ENCODE results near the gene RUVBL2. TPM values are rescaled to one million over a fixed set of nuclear protein-coding genes. Genes with fewer than 3 reads are reported as not detected.

Gene RUVBL2
- total RNA-seq, 1 experiment from 2014 or later, result 270 TPM

GRCh38 chr19:48954595-48955307 lies 38.9 kb upstream of the RUVBL2 start, which contains the start of gene BAX:
BAX (plus strand) TSS chr19:48954875; CDS start chr19:48954929, 54 bp downstream.
- RAD21 ChIA-PET (ENCODE audit: low non-redundant PET in 1 of 2, low total read pairs in 2 of 2, uncharacterized antibody in 2 of 2, unreplicated experiment in 2 of 2), result no interaction called here
- H3K36me3 ChIP-seq (ENCODE audit: control insufficient read depth in 1 of 2, insufficient read depth in 2 of 2, low read length in 2 of 2), result peaks cover 0 to 4% of the 10 kb centered on the region in 2 experiments; a peak in 1 of 4 replicates

More at GRCh38 chr19:48954595-48955307, 38.9 kb upstream of the RUVBL2 start, which contains the start of gene BAX:
- DNase-seq (ENCODE audit: low read depth, low spot score), result peak; percentile 95
- no peaks in the 10 kb centered on the region for H4K20me1 ChIP-seq (ENCODE audit: insufficient read depth)
- CTCF ChIA-PET, result interaction anchor here (1.2 kb wide), 1 partner anchor 16 kb away, joined by 5 read pairs; no protein-coding TSS in a partner anchor
- intact Hi-C loops (cut with micrococcal nuclease), result no loop called here
- TF ChIP-seq TCF7L2 (IDR thresholded peaks at IDR 0.05; ENCODE audit: borderline replicate concordance, extremely low read depth, insufficient read depth, insufficient read length) (no peak), POLR2A (IDR thresholded peaks at IDR 0.05; ENCODE audit: borderline replicate concordance, extremely low read depth, insufficient read depth, insufficient read length) (peak; percentile 72), SP1 (IDR thresholded peaks at IDR 0.05; ENCODE audit: low read depth) (peak; percentile 52), MAX (IDR thresholded peaks at IDR 0.05) (peak; percentile 94), JUND (IDR thresholded peaks at IDR 0.05) (no peak), SIN3A (IDR thresholded peaks at IDR 0.05; ENCODE audit: low read depth) (peak; percentile 85), ZBTB33 (IDR thresholded peaks at IDR 0.05; ENCODE audit: extremely low read depth, insufficient replicate concordance, low read length) (peak; percentile 85), EZH2 (IDR thresholded peaks at IDR 0.05) (no peak), ELF1 (IDR thresholded peaks at IDR 0.05; ENCODE audit: borderline replicate concordance, low read depth) (no peak), ZFX (IDR thresholded peaks at IDR 0.05) (peak; percentile 33; the same call in 1 of the 2 replicates), SRF (IDR thresholded peaks at IDR 0.05; ENCODE audit: low read depth) (no peak), POLR2AphosphoS5 (IDR thresholded peaks at IDR 0.05; ENCODE audit: low read depth, low read length) (peak; percentile 71; the same call in 1 of the 2 replicates), FOSL1 (IDR thresholded peaks at IDR 0.05; ENCODE audit: low read depth) (no peak), CEBPB (IDR thresholded peaks at IDR 0.05; ENCODE audit: low read depth) (no peak), YY1 (IDR thresholded peaks at IDR 0.05; ENCODE audit: extremely low read depth, insufficient replicate concordance, low read depth, low read length) (peak; percentile 99)
- peak within 1 kb of the TSS; percentile 94 for H3K9ac ChIP-seq (ENCODE audit: low read length)
- no peaks in the 10 kb centered on the region for H3K9me2 ChIP-seq (ENCODE audit: insufficient read depth)
- peak within 1 kb of the TSS; percentile 76 for H3K4me2 ChIP-seq (ENCODE audit: low read length)
- peaks cover 16% of the 10 kb centered on the region for H3K79me2 ChIP-seq (ENCODE audit: insufficient read depth, low read length)
- peak within 1 kb of the TSS; percentile 92 for H3K27ac ChIP-seq (ENCODE audit: low read depth, low read length)
- H3K4me3 ChIP-seq (replicated peaks in 1 of 2; ENCODE audit: low read depth in 1 of 2, low read length in 2 of 2), result peak within 1 kb of the TSS; percentile 81 to 98
- peaks cover 5 to 19% of the 10 kb centered on the region in 2 experiments; a peak in 3 of 4 replicates for H3K4me1 ChIP-seq (ENCODE audit: control insufficient read depth in 1 of 2, insufficient read depth in 2 of 2, low read length in 2 of 2)
- no peaks in the 10 kb centered on the region for H3K9me3 ChIP-seq (ENCODE audit: control insufficient read depth in 1 of 2, insufficient read depth in 1 of 2, low read depth in 1 of 2, low read length in 2 of 2)
- peak; percentile 91 for ATAC-seq
- peak within 1 kb of the TSS; percentile 4 for H2AFZ ChIP-seq (ENCODE audit: low read depth, low read length, poor library complexity, severe bottlenecking)
- BruUV-seq (replicated peaks), result TSS peak; percentile 54
- POLR2A ChIA-PET, result interaction anchor here (0.6 to 1.5 kb wide), 7 partner anchors 16 to 84 kb away, joined by 3 to 7 read pairs (median 3); partner anchors contain the start of genes DHDH, NUCB1 and PPP1R15A
- no peaks in the 10 kb centered on the region for H3K27me3 ChIP-seq (ENCODE audit: insufficient read depth, low read length)
